ENCODE measurements around the gene BDH1. TPM values are rescaled to one million over a fixed set of nuclear protein-coding genes. Genes with fewer than 3 reads are reported as not detected.

The BDH1 gene
- polyA plus RNA-seq, 1 donor from 2014 or later, result 12.9 TPM

- no peak overlapping the region for H3K9ac ChIP-seq (ENCODE audit: low read length)
- H4K20me1 ChIP-seq (ENCODE audit: insufficient read depth), result no peaks in the 10 kb centered on the region
- H2AFZ ChIP-seq (ENCODE audit: low read depth, low read length), result no peak overlapping the region
Observed at GRCh38 chr3:197495999-197496745, 59.6 kb downstream of the BDH1 start.

GRCh38 chr3:197495499-197495898 is 60.3 kb downstream of the BDH1 start:
- H3F3A ChIP-seq (ENCODE audit: insufficient read depth, low read length, poor library complexity, severe bottlenecking), result no peaks in the 10 kb centered on the region
- no peaks in the 10 kb centered on the region for H3K9me3 ChIP-seq (ENCODE audit: low read length)
- H3K4me2 ChIP-seq (ENCODE audit: low read length), result no peak overlapping the region
- H2AFZ ChIP-seq (ENCODE audit: low read depth, low read length), result no peak overlapping the region
- no peaks in the 10 kb centered on the region for H3K9me2 ChIP-seq (ENCODE audit: insufficient read depth, low read length)
- H3K9ac ChIP-seq (ENCODE audit: low read length), result no peak overlapping the region
- H3K27ac ChIP-seq (ENCODE audit: low read length), result no peak overlapping the region
- H3K4me3 ChIP-seq (ENCODE audit: low read length), result no peak overlapping the region
- no peaks in the 10 kb centered on the region for H3K27me3 ChIP-seq (ENCODE audit: insufficient read depth, low read depth, low read length)
- H3K79me2 ChIP-seq (replicated peaks; ENCODE audit: insufficient read depth, low read length), result no peaks in the 10 kb centered on the region
- no peaks in the 10 kb centered on the region for H4K20me1 ChIP-seq (ENCODE audit: insufficient read depth)
- H3K36me3 ChIP-seq (ENCODE audit: insufficient read depth, low read length), result no peaks in the 10 kb centered on the region
- TF ChIP-seq TAF1 (IDR thresholded peaks at IDR 0.05; ENCODE audit: low read depth) (no peak), POLR2AphosphoS5 (IDR thresholded peaks at IDR 0.05) (no peak), SMC3 (conservative IDR thresholded peaks at IDR 0.05; ENCODE audit: poor library complexity) (no peak), RAD21 (conservative IDR thresholded peaks at IDR 0.05) (no peak), CTCF (IDR thresholded peaks at IDR 0.05; ENCODE audit: poor library complexity, severe bottlenecking) (no peak), REST (IDR thresholded peaks at IDR 0.05; ENCODE audit: borderline replicate concordance) (no peak)

More at GRCh38 chr3:197495999-197496745, 59.6 kb downstream of the BDH1 start:
- no peaks in the 10 kb centered on the region for H3K9me2 ChIP-seq (ENCODE audit: insufficient read depth, low read length)
- no peaks in the 10 kb centered on the region for H3K27me3 ChIP-seq (ENCODE audit: insufficient read depth, low read depth, low read length)
- no peaks in the 10 kb centered on the region for H3K36me3 ChIP-seq (ENCODE audit: insufficient read depth, low read length)
- TF ChIP-seq POLR2AphosphoS5 (IDR thresholded peaks at IDR 0.05) (no peak), TAF1 (IDR thresholded peaks at IDR 0.05; ENCODE audit: low read depth) (no peak), SMC3 (conservative IDR thresholded peaks at IDR 0.05; ENCODE audit: poor library complexity) (no peak), EP300 (conservative IDR thresholded peaks at IDR 0.05; ENCODE audit: poor library complexity, severe bottlenecking) (no peak), MXI1 (conservative IDR thresholded peaks at IDR 0.05; ENCODE audit: poor library complexity, severe bottlenecking) (no peak), EZH2 (IDR thresholded peaks at IDR 0.05; ENCODE audit: borderline replicate concordance, insufficient read depth, low read length, poor library complexity, severe bottlenecking) (no peak), RAD21 (conservative IDR thresholded peaks at IDR 0.05) (no peak), CTCF (IDR thresholded peaks at IDR 0.05; ENCODE audit: poor library complexity, severe bottlenecking) (no peak), REST (IDR thresholded peaks at IDR 0.05; ENCODE audit: borderline replicate concordance) (no peak)
- H3K4me3 ChIP-seq (ENCODE audit: low read length), result no peak overlapping the region
- H3K9me3 ChIP-seq (ENCODE audit: low read length), result no peaks in the 10 kb centered on the region
- H3F3A ChIP-seq (ENCODE audit: insufficient read depth, low read length, poor library complexity, severe bottlenecking), result no peaks in the 10 kb centered on the region
- no peak overlapping the region for H3K27ac ChIP-seq (ENCODE audit: low read length)
- H3K79me2 ChIP-seq (replicated peaks; ENCODE audit: insufficient read depth, low read length), result no peaks in the 10 kb centered on the region
- H3K4me2 ChIP-seq (ENCODE audit: low read length), result no peak overlapping the region
